H1 (cell line): ENCODE data around the gene UQCRFS1.

ENCODE experiments used
- EP300 ChIP-seq, 2 experiments: IDR thresholded peaks; 1 replicate in 1 of 2; 2 replicates in 1 of 2; pipeline ENCODE4 v1.6.1; 2011 to 2012; ENCODE audit warnings: low read depth in 2 of 2, low read length in 2 of 2, mild to moderate bottlenecking in 2 of 2, borderline replicate concordance in 1 of 2, inconsistent platforms in 1 of 2, moderate library complexity in 1 of 2
- TAF7 ChIP-seq: optimal IDR thresholded peaks from 2 replicates; pipeline ENCODE3; 2011; ENCODE audit warnings: low read depth, mild to moderate bottlenecking, inconsistent platforms, low read length, moderate library complexity, borderline replicate concordance

- no peak for TF ChIP-seq EP300 (IDR thresholded peaks at IDR 0.05; ENCODE audit: borderline replicate concordance in 1 of 2, low read depth in 2 of 2, low read length in 2 of 2)
- no peak for TF ChIP-seq TAF7
Measured at GRCh38 chr19:29248332-29248844, 35.4 kb upstream of the UQCRFS1 start.
